ENCODE measurements around the gene STXBP6. TPM values are rescaled to one million over a fixed set of nuclear protein-coding genes. Genes with fewer than 3 reads are reported as not detected.

Gene STXBP6
- total and polyA plus RNA-seq, 2 of the 13 experiments (the other 11 are each of a cell fraction or from before 2014, with no cell fraction given): 35.3 to 42.8 TPM

DNA sequence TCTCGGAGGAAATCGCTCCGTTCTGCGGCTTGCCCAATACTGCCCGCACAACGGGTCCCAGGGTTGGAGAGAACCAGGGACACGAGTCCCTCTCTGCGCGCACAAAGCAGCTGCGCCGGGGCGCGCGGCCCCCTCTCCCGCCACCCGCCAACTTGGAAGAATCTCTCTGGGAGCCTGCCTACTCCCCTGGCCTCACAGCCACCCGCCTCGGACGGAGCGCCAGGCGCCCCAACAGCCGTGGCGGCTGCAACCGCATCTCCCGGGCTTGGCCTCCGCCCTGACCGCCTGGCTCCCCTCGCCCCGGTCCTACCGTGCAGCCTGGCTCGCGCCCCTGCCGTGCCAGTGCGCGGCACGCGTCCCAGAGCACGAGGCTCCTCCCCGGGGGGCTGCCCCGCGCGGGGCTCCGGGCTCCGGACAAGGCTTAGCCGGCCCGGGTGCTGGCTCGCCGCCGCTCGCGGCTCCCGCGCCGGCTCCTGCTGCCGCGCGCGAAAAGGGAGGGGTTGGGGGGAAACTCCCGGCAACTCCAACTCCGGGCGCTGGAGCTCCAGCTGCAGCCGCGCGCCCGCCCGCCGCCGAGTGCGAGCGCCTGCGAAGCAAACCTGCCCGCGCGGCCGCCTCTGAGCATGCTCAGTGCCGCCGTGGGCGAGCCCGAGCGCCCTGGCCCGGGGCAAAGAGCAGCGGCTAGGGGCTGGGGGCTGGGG, at the start of gene STXBP6 (continued):
- TF ChIP-seq, protein P1, sequence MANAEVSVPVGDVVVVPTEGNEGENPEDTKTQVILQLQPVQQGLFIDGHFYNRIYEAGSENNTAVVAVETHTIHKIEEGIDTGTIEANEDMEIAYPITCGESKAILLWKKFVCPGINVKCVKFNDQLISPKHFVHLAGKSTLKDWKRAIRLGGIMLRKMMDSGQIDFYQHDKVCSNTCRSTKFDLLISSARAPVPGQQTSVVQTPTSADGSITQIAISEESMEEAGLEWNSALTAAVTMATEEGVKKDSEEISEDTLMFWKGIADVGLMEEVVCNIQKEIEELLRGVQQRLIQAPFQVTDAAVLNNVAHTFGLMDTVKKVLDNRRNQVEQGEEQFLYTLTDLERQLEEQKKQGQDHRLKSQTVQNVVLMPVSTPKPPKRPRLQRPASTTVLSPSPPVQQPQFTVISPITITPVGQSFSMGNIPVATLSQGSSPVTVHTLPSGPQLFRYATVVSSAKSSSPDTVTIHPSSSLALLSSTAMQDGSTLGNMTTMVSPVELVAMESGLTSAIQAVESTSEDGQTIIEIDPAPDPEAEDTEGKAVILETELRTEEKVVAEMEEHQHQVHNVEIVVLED (CRISPR knock-in tag; IDR thresholded peaks at IDR 0.05; ENCODE audit: borderline replicate concordance): 0 out of 2 replicates have a peak, but pooled peaks have one; percentile 35
- no peak for TF ChIP-seq MLLT10 (CRISPR knock-in tag; IDR thresholded peaks at IDR 0.05)
- TF ChIP-seq, protein P2, sequence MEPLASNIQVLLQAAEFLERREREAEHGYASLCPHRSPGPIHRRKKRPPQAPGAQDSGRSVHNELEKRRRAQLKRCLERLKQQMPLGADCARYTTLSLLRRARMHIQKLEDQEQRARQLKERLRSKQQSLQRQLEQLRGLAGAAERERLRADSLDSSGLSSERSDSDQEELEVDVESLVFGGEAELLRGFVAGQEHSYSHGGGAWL (CRISPR knock-in tag; IDR thresholded peaks at IDR 0.05): peak; percentile 93
- TF ChIP-seq, protein P3, sequence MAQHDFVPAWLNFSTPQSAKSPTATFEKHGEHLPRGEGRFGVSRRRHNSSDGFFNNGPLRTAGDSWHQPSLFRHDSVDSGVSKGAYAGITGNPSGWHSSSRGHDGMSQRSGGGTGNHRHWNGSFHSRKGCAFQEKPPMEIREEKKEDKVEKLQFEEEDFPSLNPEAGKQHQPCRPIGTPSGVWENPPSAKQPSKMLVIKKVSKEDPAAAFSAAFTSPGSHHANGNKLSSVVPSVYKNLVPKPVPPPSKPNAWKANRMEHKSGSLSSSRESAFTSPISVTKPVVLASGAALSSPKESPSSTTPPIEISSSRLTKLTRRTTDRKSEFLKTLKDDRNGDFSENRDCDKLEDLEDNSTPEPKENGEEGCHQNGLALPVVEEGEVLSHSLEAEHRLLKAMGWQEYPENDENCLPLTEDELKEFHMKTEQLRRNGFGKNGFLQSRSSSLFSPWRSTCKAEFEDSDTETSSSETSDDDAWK (CRISPR knock-in tag; IDR thresholded peaks at IDR 0.05): no peak
- TF ChIP-seq EEA1 (CRISPR knock-in tag; IDR thresholded peaks at IDR 0.05; ENCODE audit: borderline replicate concordance): peak; percentile 83; the same call in 1 of the 2 replicates
- TF ChIP-seq ZFP36L2 (CRISPR knock-in tag; IDR thresholded peaks at IDR 0.05): peak; percentile 34; the same call in 1 of the 2 replicates
- TF ChIP-seq ZNF572 (CRISPR knock-in tag; IDR thresholded peaks at IDR 0.05): no peak
- peak; percentile 99 for TF ChIP-seq HES4 (CRISPR knock-in tag; IDR thresholded peaks at IDR 0.05; ENCODE audit: borderline replicate concordance)
- TF ChIP-seq RNF2 (conservative IDR thresholded peaks at IDR 0.05; ENCODE audit: low read depth): peak; percentile 97
- TF ChIP-seq, protein P4, sequence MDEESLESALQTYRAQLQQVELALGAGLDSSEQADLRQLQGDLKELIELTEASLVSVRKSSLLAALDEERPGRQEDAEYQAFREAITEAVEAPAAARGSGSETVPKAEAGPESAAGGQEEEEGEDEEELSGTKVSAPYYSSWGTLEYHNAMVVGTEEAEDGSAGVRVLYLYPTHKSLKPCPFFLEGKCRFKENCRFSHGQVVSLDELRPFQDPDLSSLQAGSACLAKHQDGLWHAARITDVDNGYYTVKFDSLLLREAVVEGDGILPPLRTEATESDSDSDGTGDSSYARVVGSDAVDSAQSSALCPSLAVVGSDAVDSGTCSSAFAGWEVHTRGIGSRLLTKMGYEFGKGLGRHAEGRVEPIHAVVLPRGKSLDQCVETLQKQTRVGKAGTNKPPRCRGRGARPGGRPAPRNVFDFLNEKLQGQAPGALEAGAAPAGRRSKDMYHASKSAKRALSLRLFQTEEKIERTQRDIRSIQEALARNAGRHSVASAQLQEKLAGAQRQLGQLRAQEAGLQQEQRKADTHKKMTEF (CRISPR knock-in tag; IDR thresholded peaks at IDR 0.05): peak; percentile 71; the same call in 1 of the 2 replicates
- TF ChIP-seq GFI1 (CRISPR knock-in tag; IDR thresholded peaks at IDR 0.05; ENCODE audit: borderline replicate concordance): peak; percentile 68; the same call in 1 of the 2 replicates
- TF ChIP-seq, protein P5, sequence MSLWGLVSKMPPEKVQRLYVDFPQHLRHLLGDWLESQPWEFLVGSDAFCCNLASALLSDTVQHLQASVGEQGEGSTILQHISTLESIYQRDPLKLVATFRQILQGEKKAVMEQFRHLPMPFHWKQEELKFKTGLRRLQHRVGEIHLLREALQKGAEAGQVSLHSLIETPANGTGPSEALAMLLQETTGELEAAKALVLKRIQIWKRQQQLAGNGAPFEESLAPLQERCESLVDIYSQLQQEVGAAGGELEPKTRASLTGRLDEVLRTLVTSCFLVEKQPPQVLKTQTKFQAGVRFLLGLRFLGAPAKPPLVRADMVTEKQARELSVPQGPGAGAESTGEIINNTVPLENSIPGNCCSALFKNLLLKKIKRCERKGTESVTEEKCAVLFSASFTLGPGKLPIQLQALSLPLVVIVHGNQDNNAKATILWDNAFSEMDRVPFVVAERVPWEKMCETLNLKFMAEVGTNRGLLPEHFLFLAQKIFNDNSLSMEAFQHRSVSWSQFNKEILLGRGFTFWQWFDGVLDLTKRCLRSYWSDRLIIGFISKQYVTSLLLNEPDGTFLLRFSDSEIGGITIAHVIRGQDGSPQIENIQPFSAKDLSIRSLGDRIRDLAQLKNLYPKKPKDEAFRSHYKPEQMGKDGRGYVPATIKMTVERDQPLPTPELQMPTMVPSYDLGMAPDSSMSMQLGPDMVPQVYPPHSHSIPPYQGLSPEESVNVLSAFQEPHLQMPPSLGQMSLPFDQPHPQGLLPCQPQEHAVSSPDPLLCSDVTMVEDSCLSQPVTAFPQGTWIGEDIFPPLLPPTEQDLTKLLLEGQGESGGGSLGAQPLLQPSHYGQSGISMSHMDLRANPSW (CRISPR knock-in tag; IDR thresholded peaks at IDR 0.05; ENCODE audit: borderline replicate concordance): no peak
- TF ChIP-seq, protein P6, sequence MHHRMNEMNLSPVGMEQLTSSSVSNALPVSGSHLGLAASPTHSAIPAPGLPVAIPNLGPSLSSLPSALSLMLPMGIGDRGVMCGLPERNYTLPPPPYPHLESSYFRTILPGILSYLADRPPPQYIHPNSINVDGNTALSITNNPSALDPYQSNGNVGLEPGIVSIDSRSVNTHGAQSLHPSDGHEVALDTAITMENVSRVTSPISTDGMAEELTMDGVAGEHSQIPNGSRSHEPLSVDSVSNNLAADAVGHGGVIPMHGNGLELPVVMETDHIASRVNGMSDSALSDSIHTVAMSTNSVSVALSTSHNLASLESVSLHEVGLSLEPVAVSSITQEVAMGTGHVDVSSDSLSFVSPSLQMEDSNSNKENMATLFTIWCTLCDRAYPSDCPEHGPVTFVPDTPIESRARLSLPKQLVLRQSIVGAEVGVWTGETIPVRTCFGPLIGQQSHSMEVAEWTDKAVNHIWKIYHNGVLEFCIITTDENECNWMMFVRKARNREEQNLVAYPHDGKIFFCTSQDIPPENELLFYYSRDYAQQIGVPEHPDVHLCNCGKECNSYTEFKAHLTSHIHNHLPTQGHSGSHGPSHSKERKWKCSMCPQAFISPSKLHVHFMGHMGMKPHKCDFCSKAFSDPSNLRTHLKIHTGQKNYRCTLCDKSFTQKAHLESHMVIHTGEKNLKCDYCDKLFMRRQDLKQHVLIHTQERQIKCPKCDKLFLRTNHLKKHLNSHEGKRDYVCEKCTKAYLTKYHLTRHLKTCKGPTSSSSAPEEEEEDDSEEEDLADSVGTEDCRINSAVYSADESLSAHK (CRISPR knock-in tag; IDR thresholded peaks at IDR 0.05; ENCODE audit: borderline replicate concordance): no peak; the same call in 1 of the 2 replicates
- 0 out of 2 replicates have a peak, but pooled peaks have one; percentile 42 for TF ChIP-seq RFXANK (CRISPR knock-in tag; IDR thresholded peaks at IDR 0.05)
- peak; percentile 86 for TF ChIP-seq ZSCAN25 (CRISPR knock-in tag; IDR thresholded peaks at IDR 0.05)
- TF ChIP-seq KLF6 (CRISPR knock-in tag; IDR thresholded peaks at IDR 0.05): no peak
- no peak for TF ChIP-seq SMC3 (IDR thresholded peaks at IDR 0.05; ENCODE audit: low read length)
- no peak for TF ChIP-seq NR2C2 (CRISPR knock-in tag; IDR thresholded peaks at IDR 0.05; ENCODE audit: borderline replicate concordance)

Data from HepG2 (cell line).